ENCODE data around the gene SLC7A4. TPM values are rescaled to one million over a fixed set of nuclear protein-coding genes. Genes with fewer than 3 reads are reported as not detected.

Gene SLC7A4
- total RNA-seq, 1 donor from 2014 or later, result under 0.01 TPM

GRCh38 chr22:20994128-20994901 is 38.0 kb downstream of the SLC7A4 start:
- TF ChIP-seq CTCF (IDR thresholded peaks at IDR 0.05; ENCODE audit: insufficient read depth, low read length, severe bottlenecking), result no peak
- Histone ChIP-seq H3K27me3 (ENCODE audit: control insufficient read depth, insufficient read depth, low read length) (no peaks in the 10 kb centered on the region), H3K4me3 (ENCODE audit: low read depth, low read length) (no peak overlapping the region), H3K36me3 (ENCODE audit: control insufficient read depth, insufficient read depth, low read length) (peaks cover 43% of the 10 kb centered on the region)
- no peak for DNase-seq (ENCODE audit: low read depth)
- no peak for FAIRE-seq

- Histone ChIP-seq H3K27me3 (ENCODE audit: control insufficient read depth, insufficient read depth, low read length) (no peaks in the 10 kb centered on the region), H3K36me3 (ENCODE audit: control insufficient read depth, insufficient read depth, low read length) (peaks cover 45% of the 10 kb centered on the region), H3K4me3 (ENCODE audit: low read depth, low read length) (no peak overlapping the region)
- DNase-seq (ENCODE audit: low read depth) (no peak), FAIRE-seq (no peak)
- no peak for TF ChIP-seq CTCF (IDR thresholded peaks at IDR 0.05; ENCODE audit: insufficient read depth, low read length, severe bottlenecking)
Observed at GRCh38 chr22:20993304-20994127, 38.8 kb downstream of the SLC7A4 start.

GRCh38 chr22:20992456-20993303 is 39.7 kb downstream of the SLC7A4 start:
- DNase-seq (ENCODE audit: low read depth), result no peak
- H3K36me3 ChIP-seq (ENCODE audit: control insufficient read depth, insufficient read depth, low read length), result peaks cover 45% of the 10 kb centered on the region
- H3K4me3 ChIP-seq (ENCODE audit: low read depth, low read length), result no peak overlapping the region
- FAIRE-seq, result no peak
- no peaks in the 10 kb centered on the region for H3K27me3 ChIP-seq (ENCODE audit: control insufficient read depth, insufficient read depth, low read length)
- TF ChIP-seq CTCF (IDR thresholded peaks at IDR 0.05; ENCODE audit: insufficient read depth, low read length, severe bottlenecking), result no peak

GRCh38 chr22:20992056-20992442 is 40.3 kb downstream of the SLC7A4 start:
- FAIRE-seq, result no peak
- no peak for TF ChIP-seq CTCF (IDR thresholded peaks at IDR 0.05; ENCODE audit: insufficient read depth, low read length, severe bottlenecking)
- peaks cover 47% of the 10 kb centered on the region for H3K36me3 ChIP-seq (ENCODE audit: control insufficient read depth, insufficient read depth, low read length)
- H3K4me3 ChIP-seq (ENCODE audit: low read depth, low read length), result no peak overlapping the region
- no peak for DNase-seq (ENCODE audit: low read depth)
- H3K27me3 ChIP-seq (ENCODE audit: control insufficient read depth, insufficient read depth, low read length), result no peaks in the 10 kb centered on the region

GRCh38 chr22:20991252-20992055 is 40.9 kb downstream of the SLC7A4 start:
- no peaks in the 10 kb centered on the region for H3K27me3 ChIP-seq (ENCODE audit: control insufficient read depth, insufficient read depth, low read length)
- H3K36me3 ChIP-seq (ENCODE audit: control insufficient read depth, insufficient read depth, low read length), result peaks cover 48% of the 10 kb centered on the region
- FAIRE-seq (no peak), DNase-seq (ENCODE audit: low read depth) (no peak)
- no peak overlapping the region for H3K4me3 ChIP-seq (ENCODE audit: low read depth, low read length)
- TF ChIP-seq CTCF (IDR thresholded peaks at IDR 0.05; ENCODE audit: insufficient read depth, low read length, severe bottlenecking), result no peak

All from bronchial epithelial cell (primary cell).